SK-N-MC (cell line): ENCODE data around the gene CYSRT1.
"Not testable (repeated sequence)": the region's sequence is repeated elsewhere in the genome, so short reads cannot be mapped to it uniquely, and the experiment has no call there.

Source experiments
- EZH2 ChIP-seq: fragments of 200-600 bp; sonication (generic); IDR thresholded peaks from one replicate; pipeline ENCODE4 v1.6.1; 2017; ENCODE audit warnings: antibody characterized with exemption
- POLR2AphosphoS5 ChIP-seq: IDR thresholded peaks from 2 replicates; pipeline ENCODE4 v1.6.1; 2012; ENCODE audit warnings: mild to moderate bottlenecking, low read depth, low read length, borderline replicate concordance

DNA sequence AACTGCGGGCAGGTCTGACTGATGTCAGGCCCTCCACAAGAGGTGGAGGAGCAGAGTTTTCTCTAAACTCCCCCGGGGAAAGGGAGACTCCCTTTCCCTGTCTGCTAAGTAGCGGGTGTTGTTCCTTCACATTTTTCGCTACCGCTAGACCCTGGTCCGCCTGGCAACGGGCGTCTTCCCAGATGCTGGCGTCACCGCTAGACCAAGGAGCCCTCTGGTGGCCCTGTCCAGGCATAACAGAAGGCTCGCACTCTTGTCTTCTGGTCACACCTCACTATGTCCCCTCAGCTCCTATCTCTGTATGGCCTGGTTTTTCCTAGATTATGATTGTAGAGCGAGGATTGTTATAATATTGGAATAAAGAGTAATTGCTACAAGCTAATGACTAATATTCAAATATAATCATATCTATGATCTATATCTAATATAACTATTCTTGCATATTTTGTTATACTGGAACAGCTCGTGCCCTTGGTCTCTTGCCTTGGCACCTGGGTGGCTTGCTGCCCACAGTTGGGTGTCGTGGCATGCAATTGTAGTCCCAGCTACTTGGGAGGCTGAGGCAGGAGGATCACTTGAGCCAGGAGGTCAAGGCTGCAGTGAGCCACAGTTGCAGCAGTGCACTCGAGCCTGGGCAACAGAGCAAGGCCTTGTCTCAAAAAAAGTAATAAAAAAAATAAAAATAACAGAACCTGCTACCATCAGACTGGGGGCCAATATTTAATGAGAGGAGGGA, 37.4 kb downstream of the CYSRT1 start:
- not testable (repeated sequence) for TF ChIP-seq POLR2AphosphoS5, EZH2
